ENCODE data around the gene TREML1.

GRCh38 chr6:41171908-41172307 lies 17.8 kb upstream of the TREML1 start:
- no peak for TF ChIP-seq ELF4 (CRISPR knock-in tag; IDR thresholded peaks at IDR 0.05)
- TF ChIP-seq ZNF41 (CRISPR knock-in tag; conservative IDR thresholded peaks at IDR 0.05), result no peak
- no peak for TF ChIP-seq CTCF (IDR thresholded peaks at IDR 0.05 in 2 of 3, conservative IDR thresholded peaks at IDR 0.05 in 1 of 3; ENCODE audit: insufficient read depth in 2 of 3, low read depth in 1 of 3, low read length in 3 of 3)
- no peak for TF ChIP-seq EZH2 (IDR thresholded peaks at IDR 0.05; ENCODE audit: borderline replicate concordance, low read depth, low read length)
- no peak for TF ChIP-seq IRF1 (CRISPR knock-in tag; IDR thresholded peaks at IDR 0.05; ENCODE audit: borderline replicate concordance)
- TF ChIP-seq ZNF3 (CRISPR knock-in tag; IDR thresholded peaks at IDR 0.05), result no peak
- TF ChIP-seq HDAC2 (IDR thresholded peaks at IDR 0.05), result 0 out of 2 replicates have a peak, but pooled peaks have one; percentile 35
- TF ChIP-seq CHD7 (IDR thresholded peaks at IDR 0.05; ENCODE audit: low read depth, low read length), result no peak
- no peak for TF ChIP-seq SETDB1 (IDR thresholded peaks at IDR 0.05; ENCODE audit: low read length)
- TF ChIP-seq ARNT (IDR thresholded peaks at IDR 0.05), result no peak
- TF ChIP-seq ETS1 (conservative IDR thresholded peaks at IDR 0.05; ENCODE audit: control insufficient read depth, low read depth, low read length), result no peak

Measured in K562 (cell line).